HL-60 (cell line): ENCODE measurements around the gene CCDC85C.

Experiments
- DNase-seq, 2 experiments: peaks; one replicate each; pipeline ENCODE4 v3.0.0-alpha.2; 2010 to 2020; ENCODE audit warnings: low read depth in 1 of 2, low spot score in 1 of 2
- H3K27ac ChIP-seq: fragments of 250-450 bp; sonication (Bioruptor Pico); replicated peaks from 2 replicates; pipeline ENCODE4 v1.5.1; 2020; ENCODE audit warnings: mild to moderate bottlenecking, moderate library complexity
- H3K27me3 ChIP-seq: fragments of 250-450 bp; sonication (Bioruptor Pico); 2 replicates; pipeline ENCODE4 v1.5.1; 2021; ENCODE audit warnings: mild to moderate bottlenecking, moderate library complexity; ENCODE audit not compliant: insufficient read depth, poor library complexity, severe bottlenecking
- H3K4me3 ChIP-seq: replicated peaks from 2 replicates; pipeline ENCODE4 v1.5.1; 2011; ENCODE audit warnings: mild to moderate bottlenecking, control low read depth, low read length; ENCODE audit not compliant: insufficient read depth
- GABPA ChIP-seq: IDR thresholded peaks from 2 replicates; pipeline ENCODE4 v1.6.1; 2012; ENCODE audit warnings: low read depth
- POLR2AphosphoS5 ChIP-seq: IDR thresholded peaks from 2 replicates; pipeline ENCODE4 v1.6.1; 2012; ENCODE audit warnings: low read depth
- SPI1 ChIP-seq: IDR thresholded peaks from 2 replicates; pipeline ENCODE4 v1.6.1; 2012; ENCODE audit warnings: low read depth, mild to moderate bottlenecking, borderline replicate concordance
- TF ChIP-seq, protein P1 (sequence below): IDR thresholded peaks from 2 replicates; pipeline ENCODE4 v1.6.1; 2012; ENCODE audit warnings: low read depth; ENCODE audit not compliant: insufficient replicate concordance
- TF ChIP-seq, protein P2 (sequence below): IDR thresholded peaks from one replicate; pipeline ENCODE4 v1.5.1; 2011; ENCODE audit warnings: low read length, control low read depth, inconsistent platforms; ENCODE audit not compliant: insufficient read depth

Gene CCDC85C

DNA sequence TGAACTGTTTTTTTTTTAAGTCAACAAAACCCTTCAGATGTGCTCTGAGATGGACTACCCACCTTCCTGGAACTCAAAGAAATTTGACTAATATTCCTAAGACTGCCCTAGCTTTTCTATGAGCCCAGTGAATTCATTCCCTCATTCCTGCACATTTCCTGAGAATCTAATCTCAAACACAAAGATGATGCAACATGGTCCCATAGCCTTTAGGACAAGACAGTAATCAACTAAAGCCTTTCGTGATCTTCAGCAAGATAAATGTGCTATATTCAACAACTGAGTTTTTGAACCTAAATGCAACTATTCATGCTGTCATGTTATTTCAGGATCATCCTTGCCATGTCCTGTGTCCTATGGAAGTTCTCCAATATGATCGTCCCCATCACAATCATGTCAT is 128.3 kb downstream of the CCDC85C start:
- Histone ChIP-seq H3K4me3 (no peak overlapping the region), H3K27ac (no peak overlapping the region), H3K27me3 (no peaks in the 10 kb centered on the region)
- no peak for DNase-seq
- TF ChIP-seq GABPA, result no peak
- TF ChIP-seq, protein P1, sequence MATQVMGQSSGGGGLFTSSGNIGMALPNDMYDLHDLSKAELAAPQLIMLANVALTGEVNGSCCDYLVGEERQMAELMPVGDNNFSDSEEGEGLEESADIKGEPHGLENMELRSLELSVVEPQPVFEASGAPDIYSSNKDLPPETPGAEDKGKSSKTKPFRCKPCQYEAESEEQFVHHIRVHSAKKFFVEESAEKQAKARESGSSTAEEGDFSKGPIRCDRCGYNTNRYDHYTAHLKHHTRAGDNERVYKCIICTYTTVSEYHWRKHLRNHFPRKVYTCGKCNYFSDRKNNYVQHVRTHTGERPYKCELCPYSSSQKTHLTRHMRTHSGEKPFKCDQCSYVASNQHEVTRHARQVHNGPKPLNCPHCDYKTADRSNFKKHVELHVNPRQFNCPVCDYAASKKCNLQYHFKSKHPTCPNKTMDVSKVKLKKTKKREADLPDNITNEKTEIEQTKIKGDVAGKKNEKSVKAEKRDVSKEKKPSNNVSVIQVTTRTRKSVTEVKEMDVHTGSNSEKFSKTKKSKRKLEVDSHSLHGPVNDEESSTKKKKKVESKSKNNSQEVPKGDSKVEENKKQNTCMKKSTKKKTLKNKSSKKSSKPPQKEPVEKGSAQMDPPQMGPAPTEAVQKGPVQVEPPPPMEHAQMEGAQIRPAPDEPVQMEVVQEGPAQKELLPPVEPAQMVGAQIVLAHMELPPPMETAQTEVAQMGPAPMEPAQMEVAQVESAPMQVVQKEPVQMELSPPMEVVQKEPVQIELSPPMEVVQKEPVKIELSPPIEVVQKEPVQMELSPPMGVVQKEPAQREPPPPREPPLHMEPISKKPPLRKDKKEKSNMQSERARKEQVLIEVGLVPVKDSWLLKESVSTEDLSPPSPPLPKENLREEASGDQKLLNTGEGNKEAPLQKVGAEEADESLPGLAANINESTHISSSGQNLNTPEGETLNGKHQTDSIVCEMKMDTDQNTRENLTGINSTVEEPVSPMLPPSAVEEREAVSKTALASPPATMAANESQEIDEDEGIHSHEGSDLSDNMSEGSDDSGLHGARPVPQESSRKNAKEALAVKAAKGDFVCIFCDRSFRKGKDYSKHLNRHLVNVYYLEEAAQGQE, result no peak
- no peak for TF ChIP-seq SPI1
- TF ChIP-seq, protein P2, sequence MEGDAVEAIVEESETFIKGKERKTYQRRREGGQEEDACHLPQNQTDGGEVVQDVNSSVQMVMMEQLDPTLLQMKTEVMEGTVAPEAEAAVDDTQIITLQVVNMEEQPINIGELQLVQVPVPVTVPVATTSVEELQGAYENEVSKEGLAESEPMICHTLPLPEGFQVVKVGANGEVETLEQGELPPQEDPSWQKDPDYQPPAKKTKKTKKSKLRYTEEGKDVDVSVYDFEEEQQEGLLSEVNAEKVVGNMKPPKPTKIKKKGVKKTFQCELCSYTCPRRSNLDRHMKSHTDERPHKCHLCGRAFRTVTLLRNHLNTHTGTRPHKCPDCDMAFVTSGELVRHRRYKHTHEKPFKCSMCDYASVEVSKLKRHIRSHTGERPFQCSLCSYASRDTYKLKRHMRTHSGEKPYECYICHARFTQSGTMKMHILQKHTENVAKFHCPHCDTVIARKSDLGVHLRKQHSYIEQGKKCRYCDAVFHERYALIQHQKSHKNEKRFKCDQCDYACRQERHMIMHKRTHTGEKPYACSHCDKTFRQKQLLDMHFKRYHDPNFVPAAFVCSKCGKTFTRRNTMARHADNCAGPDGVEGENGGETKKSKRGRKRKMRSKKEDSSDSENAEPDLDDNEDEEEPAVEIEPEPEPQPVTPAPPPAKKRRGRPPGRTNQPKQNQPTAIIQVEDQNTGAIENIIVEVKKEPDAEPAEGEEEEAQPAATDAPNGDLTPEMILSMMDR, result no peak
- no peak for TF ChIP-seq POLR2AphosphoS5

DNA sequence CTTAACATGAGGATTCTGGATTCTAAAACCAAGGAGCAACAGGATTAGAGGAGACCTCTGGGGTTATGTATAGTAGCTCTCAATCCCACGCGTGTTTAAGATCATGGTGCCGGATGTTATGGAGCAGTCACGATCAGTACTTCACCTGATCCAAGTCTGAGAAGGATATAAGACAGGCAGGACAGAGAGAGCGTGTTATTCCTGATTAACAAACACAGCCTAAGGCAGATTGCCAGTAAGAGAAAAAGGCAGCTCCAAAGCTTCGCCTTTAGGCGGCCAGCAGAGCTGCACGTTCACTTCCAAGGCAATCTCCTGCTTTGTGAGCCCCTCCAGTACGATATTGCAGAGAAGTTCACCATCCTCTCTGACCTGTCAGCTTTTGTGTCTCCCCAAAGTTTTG is 128.8 kb downstream of the CCDC85C start:
- DNase-seq, result no peak
- TF ChIP-seq, protein P1, result no peak
- TF ChIP-seq SPI1 (no peak), POLR2AphosphoS5 (no peak), GABPA (no peak)
- TF ChIP-seq, protein P2, result no peak
- H3K4me3 ChIP-seq, result no peak overlapping the region
- H3K27me3 ChIP-seq, result no peaks in the 10 kb centered on the region
- no peak overlapping the region for H3K27ac ChIP-seq

DNA sequence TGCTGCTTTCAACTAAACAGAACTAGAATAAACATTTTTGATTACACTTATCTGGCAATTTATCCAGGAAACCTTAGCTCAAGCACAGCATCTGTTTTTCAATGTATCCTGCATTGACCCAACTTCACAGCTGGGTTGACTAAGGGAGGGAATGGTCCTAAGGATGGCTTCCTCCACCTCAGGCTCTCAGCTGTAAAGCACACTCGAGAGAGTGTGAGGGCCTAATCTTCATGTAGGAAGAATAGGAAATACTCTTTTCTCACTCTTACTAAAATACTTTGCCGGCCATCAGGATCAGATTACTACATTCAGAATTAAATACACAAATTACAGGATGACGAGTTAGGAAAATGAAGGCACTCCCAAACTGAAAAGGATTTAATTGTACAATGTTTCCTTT is 130.5 kb downstream of the CCDC85C start:
- Histone ChIP-seq H3K4me3 (no peak overlapping the region), H3K27ac (no peak overlapping the region), H3K27me3 (no peaks in the 10 kb centered on the region)
- TF ChIP-seq, protein P1, result no peak
- no peak for TF ChIP-seq SPI1
- no peak for TF ChIP-seq GABPA
- no peak for TF ChIP-seq POLR2AphosphoS5
- TF ChIP-seq, protein P2, result no peak
- DNase-seq, result no peak
